DMS79 treated with DMSO at 0.1 percent for 48 hours (cell line): Measurements from ENCODE around the gene PLPPR5.
"Not testable (repeated sequence)": the region's sequence is repeated elsewhere in the genome, so short reads cannot be mapped to it uniquely, and the experiment has no call there.

Source experiments
- DNase-seq: peaks from one replicate; lab custom pipeline; 2025; lab: John Stamatoyannopoulos, UW

Gene PLPPR5

GRCh38 chr1:98919211-98919610 lies 85.5 kb downstream of the PLPPR5 start:
- no peak for DNase-seq

- DNase-seq = no peak
Observed at GRCh38 chr1:98914547-98914946, 90.1 kb downstream of the PLPPR5 start.

- DNase-seq = no peak
Observed at GRCh38 chr1:98910827-98911226, 93.8 kb downstream of the PLPPR5 start.

GRCh38 chr1:98908980-98909379 lies 95.7 kb downstream of the PLPPR5 start:
- no peak for DNase-seq

- no peak for DNase-seq
Observed at GRCh38 chr1:98906809-98907208, 97.9 kb downstream of the PLPPR5 start.

- DNase-seq = no peak
Observed at GRCh38 chr1:98906361-98906760, 98.3 kb downstream of the PLPPR5 start.

GRCh38 chr1:98904684-98905083 lies 100.0 kb downstream of the PLPPR5 start:
- DNase-seq = no peak

GRCh38 chr1:98903726-98904125 lies 100.9 kb downstream of the PLPPR5 start:
- DNase-seq = no peak

- no peak for DNase-seq
Observed at GRCh38 chr1:98903261-98903660, 101.4 kb downstream of the PLPPR5 start.

- DNase-seq = no peak
Observed at GRCh38 chr1:98898940-98899339, 105.7 kb downstream of the PLPPR5 start.

- no peak for DNase-seq
Observed at GRCh38 chr1:98897479-98897878, 107.2 kb downstream of the PLPPR5 start.

- DNase-seq = no peak
Observed at GRCh38 chr1:98896711-98897445, 107.8 kb downstream of the PLPPR5 start.

- DNase-seq = no peak
Observed at GRCh38 chr1:98893371-98893770, 111.3 kb downstream of the PLPPR5 start.

- no peak for DNase-seq
Observed at GRCh38 chr1:98888869-98889268, 115.8 kb downstream of the PLPPR5 start.

GRCh38 chr1:98887507-98887906 lies 117.2 kb downstream of the PLPPR5 start:
- DNase-seq = no peak

GRCh38 chr1:98884864-98885263 lies 119.8 kb downstream of the PLPPR5 start:
- no peak for DNase-seq

GRCh38 chr1:98881901-98882300 lies 122.8 kb downstream of the PLPPR5 start:
- no peak for DNase-seq

- DNase-seq = not testable (repeated sequence)
Observed at GRCh38 chr1:98881234-98881633, 123.4 kb downstream of the PLPPR5 start.

GRCh38 chr1:98874828-98875227 lies 129.8 kb downstream of the PLPPR5 start:
- no peak for DNase-seq

GRCh38 chr1:98870959-98871903 lies 133.4 kb downstream of the PLPPR5 start:
- no peak for DNase-seq

- no peak for DNase-seq
Observed at GRCh38 chr1:98865796-98866195, 138.9 kb downstream of the PLPPR5 start.

- DNase-seq = no peak
Observed at GRCh38 chr1:98860329-98860728, 144.3 kb downstream of the PLPPR5 start.

GRCh38 chr1:98854137-98854536 lies 150.5 kb downstream of the PLPPR5 start:
- DNase-seq = no peak
